IgD-negative memory B cell (primary cell): ENCODE results near the gene MALL. TPM values are rescaled to one million over a fixed set of nuclear protein-coding genes. Genes with fewer than 3 reads are reported as not detected.
A peak's percentile ranks its signal among the peaks of the same experiment; 100 is the strongest.
"Not testable (repeated sequence)": the region's sequence is repeated elsewhere in the genome, so short reads cannot be mapped to it uniquely, and the experiment has no call there.

ENCODE experiments used
- H3K27ac Mint-ChIP-seq, 3 donors: one replicate each; pipeline ENCODE4 v1.8.0; 2020 to 2022; ENCODE audit warnings: mild to moderate bottlenecking in 3 of 3, mixed read lengths in 3 of 3, moderate library complexity in 1 of 3
- H3K27me3 Mint-ChIP-seq: one replicate; pipeline ENCODE4 v1.8.0; 2021; ENCODE audit warnings: mixed read lengths
- H3K36me3 Mint-ChIP-seq: one replicate; pipeline ENCODE4 v1.8.0; 2020; ENCODE audit warnings: mild to moderate bottlenecking, mixed read lengths
- H3K4me1 Mint-ChIP-seq, 3 donors: one replicate each; pipeline ENCODE4 v1.8.0; 2020 to 2022; ENCODE audit warnings: mixed read lengths in 3 of 3, mild to moderate bottlenecking in 1 of 3
- H3K4me3 Mint-ChIP-seq, 4 donors: one replicate each; pipeline ENCODE4 v1.8.0; 2020 to 2022; ENCODE audit warnings: mild to moderate bottlenecking in 4 of 4, mixed read lengths in 4 of 4, moderate library complexity in 3 of 4
- H3K9me3 Mint-ChIP-seq, 3 donors: one replicate each; pipeline ENCODE4 v1.8.0; 2020 to 2021; ENCODE audit warnings: mixed read lengths in 3 of 3, mild to moderate bottlenecking in 1 of 3
- polyA plus RNA-seq: library from polyadenylated mRNA; unstranded; fragments of 300-500 nt; fragmentation: Illumina TruSeq; gene quantifications from one replicate; pipeline ENCODE4 v1.2.3, GENCODE V29; 2021

The MALL gene
- polyA plus RNA-seq, 1 donor from 2014 or later = not detected

DNA sequence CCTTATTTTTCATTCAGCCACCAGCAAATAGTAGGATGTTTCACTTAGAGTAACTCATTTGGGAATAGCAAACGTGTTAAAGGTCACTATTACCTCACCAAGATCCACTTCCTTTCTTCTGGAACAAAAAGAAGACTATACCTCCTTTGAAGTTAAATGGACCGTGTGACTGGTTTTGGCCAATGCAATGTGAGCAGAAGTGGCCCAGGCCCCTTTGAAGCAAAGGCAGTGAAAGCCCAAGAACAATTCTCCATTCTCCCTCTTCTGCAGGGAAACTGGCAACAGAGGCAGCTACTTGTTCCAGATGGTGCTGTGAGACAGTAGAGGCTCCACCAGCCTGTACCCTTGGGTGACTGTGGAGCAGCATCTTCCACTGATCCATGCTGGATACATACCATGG lies 11.3 kb upstream of the MALL start:
- Mint-ChIP-seq H3K9me3 (peaks cover 0 to 3% (median 2%) of the 10 kb centered on the region in 3 donors), H3K27me3 (no peaks in the 10 kb centered on the region), H3K27ac (no peak overlapping the region), H3K4me1 (no peaks in the 10 kb centered on the region), H3K36me3 (peaks cover 5% of the 10 kb centered on the region), H3K4me3 (no peak overlapping the region)

DNA sequence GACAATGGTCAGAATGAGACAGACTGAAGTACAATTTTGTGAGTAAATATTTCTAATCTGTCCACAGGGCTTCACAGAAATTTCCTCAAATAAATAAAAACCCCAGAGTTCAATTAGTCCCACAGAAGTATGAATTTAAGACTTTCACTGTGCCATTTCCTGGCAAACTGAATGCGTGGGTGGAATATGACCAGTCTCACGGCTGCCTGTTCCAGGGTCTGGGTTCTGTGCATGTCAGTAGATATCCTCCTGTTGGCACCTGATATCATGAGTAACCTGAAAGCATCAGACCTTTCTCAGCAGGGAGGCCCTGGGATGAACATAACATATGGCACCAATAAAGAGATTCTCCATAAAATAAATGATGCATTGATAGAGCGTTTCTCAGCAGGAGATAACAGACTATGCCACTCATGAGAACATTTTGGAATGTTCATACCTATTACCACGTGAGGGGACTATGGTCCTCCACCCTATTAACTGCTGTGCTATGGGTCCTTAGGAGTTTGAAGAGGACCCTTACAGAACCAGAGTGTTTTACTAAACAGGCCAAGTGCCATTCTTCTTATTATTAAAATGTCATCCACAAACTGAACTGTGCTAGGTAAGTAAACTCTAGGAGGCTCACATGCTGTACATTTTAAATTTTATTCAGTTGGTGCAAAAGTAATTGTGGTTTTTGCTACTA lies 10.6 kb upstream of the MALL start:
- Mint-ChIP-seq H3K27me3 (no peaks in the 10 kb centered on the region), H3K4me3 (no peak overlapping the region), H3K9me3 (peaks cover 0 to 3% (median 2%) of the 10 kb centered on the region in 3 donors), H3K4me1 (no peaks in the 10 kb centered on the region), H3K27ac (no peak overlapping the region), H3K36me3 (peaks cover 3% of the 10 kb centered on the region)

DNA sequence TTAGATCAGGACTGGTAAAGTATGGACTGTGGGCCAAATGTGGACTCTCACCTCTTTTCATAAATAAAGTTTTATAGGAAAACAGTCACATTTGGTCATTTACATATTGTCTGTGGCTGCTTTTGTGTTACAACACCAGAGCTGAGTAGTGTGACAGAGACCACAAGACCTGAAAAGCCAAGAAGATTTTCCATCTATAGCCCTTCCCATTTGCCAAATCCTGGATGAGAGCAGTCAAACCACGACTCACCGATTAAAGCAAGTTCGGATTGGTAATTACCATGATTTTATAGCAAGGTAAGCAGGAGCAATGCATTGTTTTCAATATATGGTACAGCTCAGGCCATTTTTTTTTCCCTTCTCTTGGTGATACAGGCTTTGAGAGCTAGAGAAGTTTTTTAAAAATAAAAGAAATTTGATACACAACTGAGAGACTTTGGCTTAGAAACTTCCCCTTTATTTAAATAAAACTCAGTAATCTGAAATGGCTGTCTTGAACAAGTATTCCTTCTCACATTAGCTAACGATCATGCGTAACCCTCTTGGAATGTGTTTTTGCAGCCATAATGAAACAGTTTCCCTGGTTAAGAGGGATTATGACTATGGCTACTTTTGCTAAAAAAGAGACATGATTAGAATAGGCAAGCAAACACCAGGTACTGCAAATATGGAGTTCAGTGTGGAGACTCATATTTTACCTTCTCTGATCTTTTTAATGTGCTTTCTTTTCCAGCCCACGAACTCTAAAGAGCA lies 9.5 kb upstream of the MALL start:
- Mint-ChIP-seq H3K4me3 (no peak overlapping the region), H3K27ac (no peak overlapping the region), H3K9me3 (no peaks in the 10 kb centered on the region), H3K4me1 (no peaks in the 10 kb centered on the region), H3K36me3 (peaks cover 3% of the 10 kb centered on the region), H3K27me3 (no peaks in the 10 kb centered on the region)

DNA sequence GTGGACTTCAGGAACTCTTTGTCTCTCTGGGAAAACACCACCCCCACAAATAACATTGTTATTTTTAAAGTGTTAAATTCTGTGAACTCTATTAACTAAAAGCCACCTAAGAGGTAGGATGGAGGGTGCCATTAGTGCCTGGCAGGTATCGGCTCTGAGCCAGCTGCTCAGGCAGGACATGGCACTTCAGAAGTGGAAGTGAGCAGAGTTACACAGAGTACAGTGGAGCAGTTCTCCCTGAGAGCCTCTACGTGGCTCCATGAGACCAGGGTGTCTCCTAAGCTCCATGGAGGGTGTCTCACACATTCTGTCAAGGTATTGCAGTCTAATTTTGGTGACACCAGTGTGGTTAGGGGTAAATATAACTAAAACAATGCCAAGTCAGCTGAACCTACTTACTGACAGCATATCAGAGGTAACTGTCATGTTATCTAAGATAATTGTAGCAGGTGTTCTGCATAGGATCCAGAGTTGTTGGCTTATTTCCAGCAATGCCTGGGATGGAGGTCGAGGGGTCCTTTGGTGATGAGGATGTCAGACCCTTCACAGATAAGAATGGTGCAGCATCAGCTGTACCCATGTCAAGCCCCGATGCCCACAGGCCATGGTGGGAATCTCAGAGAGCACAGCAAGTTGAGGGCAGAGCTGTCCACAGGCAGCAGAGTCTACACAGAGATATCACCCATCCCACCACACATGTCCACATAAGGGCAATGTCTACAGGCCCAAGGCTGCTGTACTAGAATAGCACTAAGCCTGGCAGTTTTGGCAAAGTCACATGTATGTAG lies 8.6 kb upstream of the MALL start:
- no peaks in the 10 kb centered on the region for H3K4me1 Mint-ChIP-seq
- H3K27me3 Mint-ChIP-seq = peaks cover 2% of the 10 kb centered on the region
- H3K4me3 Mint-ChIP-seq = no peak overlapping the region
- peaks cover 3% of the 10 kb centered on the region for H3K36me3 Mint-ChIP-seq
- H3K27ac Mint-ChIP-seq = no peak overlapping the region
- no peaks in the 10 kb centered on the region for H3K9me3 Mint-ChIP-seq

DNA sequence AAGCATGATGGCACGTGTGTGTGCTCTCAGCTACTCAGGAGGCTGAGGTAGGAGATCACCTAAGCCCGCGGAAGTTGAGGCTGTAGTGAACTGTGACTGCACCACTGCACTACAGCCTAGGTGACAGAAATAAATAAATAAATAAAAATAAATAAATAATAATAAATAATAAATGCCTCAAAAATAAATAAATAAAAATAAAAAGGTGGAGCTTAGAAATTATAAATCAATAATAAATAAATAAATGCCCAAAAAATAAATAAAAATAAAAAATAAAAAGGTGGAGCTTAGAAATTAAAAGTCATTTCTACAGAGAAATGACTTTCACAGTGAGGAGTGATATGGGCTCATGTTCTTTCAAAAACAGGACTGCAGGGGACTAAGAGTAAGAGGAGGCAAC lies 6.0 kb upstream of the MALL start:
- Mint-ChIP-seq H3K27ac (no peak overlapping the region), H3K27me3 (peaks cover 7% of the 10 kb centered on the region), H3K4me3 (no peak overlapping the region), H3K9me3 (no peaks in the 10 kb centered on the region), H3K4me1 (no peaks in the 10 kb centered on the region), H3K36me3 (no peaks in the 10 kb centered on the region)

DNA sequence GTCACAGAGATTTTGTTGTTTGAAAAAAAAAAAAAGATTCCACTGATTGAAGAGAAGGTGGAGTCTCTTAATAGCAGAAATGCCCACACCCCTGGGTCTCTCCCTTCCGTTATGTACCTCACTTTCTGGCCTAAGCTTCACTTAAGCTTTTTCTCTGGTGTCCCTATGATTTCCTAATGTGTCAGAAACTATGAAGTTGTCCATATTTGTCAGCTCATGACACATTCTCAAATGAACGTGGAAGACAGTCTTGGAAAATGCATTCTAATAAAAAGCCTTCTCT lies 5.4 kb upstream of the MALL start:
- Mint-ChIP-seq H3K27ac (no peak overlapping the region), H3K36me3 (no peaks in the 10 kb centered on the region), H3K4me1 (no peaks in the 10 kb centered on the region), H3K9me3 (no peaks in the 10 kb centered on the region), H3K27me3 (peaks cover 13% of the 10 kb centered on the region), H3K4me3 (no peak overlapping the region)

DNA sequence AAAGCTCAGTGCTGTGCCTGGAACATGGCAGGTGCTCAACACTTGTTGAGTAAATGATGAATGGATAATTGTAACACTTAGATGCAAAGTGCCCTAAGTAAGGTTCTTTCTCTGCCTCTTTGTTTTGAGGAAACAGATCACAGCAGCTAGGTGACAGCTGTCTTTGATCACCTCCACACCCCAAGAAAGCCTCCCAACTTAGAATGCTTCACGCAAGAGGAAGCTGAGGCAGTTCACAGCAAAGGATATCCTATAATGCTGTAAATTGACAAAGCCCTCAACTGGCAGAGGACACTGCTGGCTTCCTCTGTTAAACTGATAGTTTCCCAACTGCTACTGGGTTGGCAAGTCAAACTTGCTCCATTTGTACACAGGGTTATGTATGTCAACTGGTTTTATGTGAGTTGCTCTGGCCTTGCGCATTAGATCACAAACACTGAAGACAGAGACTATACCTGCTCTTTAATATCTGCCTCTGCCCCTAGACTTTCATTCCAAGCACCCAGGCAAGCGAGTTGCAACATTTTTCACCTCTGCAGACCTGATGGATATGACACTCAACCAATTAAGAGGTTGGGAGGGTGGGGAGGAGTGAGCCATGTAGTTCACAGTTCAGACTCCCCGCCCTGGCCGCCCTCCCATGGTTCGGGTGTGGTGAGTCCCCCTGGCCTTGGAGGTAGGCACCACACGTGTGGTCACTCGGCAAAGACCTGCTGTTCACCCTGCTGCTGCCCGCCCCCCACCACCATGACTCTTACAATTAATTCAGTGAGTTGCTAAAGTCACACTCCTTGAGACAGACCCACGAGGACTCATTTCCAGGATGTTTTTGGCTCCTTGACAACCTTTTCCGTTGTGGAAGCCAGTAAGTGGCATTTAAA lies 4.8 kb upstream of the MALL start:
- H3K27ac Mint-ChIP-seq = no peak overlapping the region

DNA sequence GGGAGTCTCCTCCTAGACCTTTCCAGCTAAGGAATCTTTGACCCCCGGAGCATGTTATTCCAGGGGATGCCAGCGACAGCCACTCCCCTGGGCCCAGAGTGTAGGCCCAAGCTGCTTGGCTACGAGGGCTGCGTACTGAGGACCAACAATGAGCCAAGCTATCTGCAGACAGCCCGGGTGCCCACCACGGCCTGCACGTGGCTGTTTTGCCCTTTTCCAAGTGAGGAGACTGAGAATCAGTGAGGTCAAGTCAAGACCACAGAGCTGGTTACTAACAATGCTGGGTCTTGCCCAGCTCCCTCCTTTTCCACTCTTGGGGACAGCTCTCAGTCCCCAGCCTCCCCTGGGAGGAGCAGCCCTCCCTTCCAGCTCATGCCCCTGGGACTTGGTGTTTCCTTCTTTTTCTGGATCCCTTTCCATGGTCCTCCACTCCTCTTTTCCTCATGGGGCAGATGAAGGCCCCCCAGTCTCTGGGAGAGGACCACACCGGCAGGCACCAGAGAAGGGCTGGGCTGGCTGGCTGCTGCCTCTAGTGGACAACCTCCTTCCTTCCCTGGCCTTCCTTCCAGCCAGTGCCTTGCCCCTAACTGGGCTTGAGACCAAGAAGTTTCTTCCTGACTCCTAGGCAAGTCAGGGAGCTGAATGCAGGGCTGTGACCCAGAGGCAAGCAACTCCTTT lies 550 bp upstream of the MALL start:
- H3K4me3 Mint-ChIP-seq = no peak overlapping the region
- no peak overlapping the region for H3K27ac Mint-ChIP-seq
- peaks cover 29% of the 10 kb centered on the region for H3K27me3 Mint-ChIP-seq
- peaks cover 0 to 3% (median 0%) of the 10 kb centered on the region in 3 donors for H3K4me1 Mint-ChIP-seq
- H3K9me3 Mint-ChIP-seq = peaks cover 0 to 3% (median 2%) of the 10 kb centered on the region in 3 donors
- peaks cover 4% of the 10 kb centered on the region for H3K36me3 Mint-ChIP-seq

More for the DNA sequence above, 4.8 kb upstream of the MALL start:
- H3K4me1 Mint-ChIP-seq = no peaks in the 10 kb centered on the region
- H3K9me3 Mint-ChIP-seq = no peaks in the 10 kb centered on the region
- H3K36me3 Mint-ChIP-seq = no peaks in the 10 kb centered on the region
- peaks cover 15% of the 10 kb centered on the region for H3K27me3 Mint-ChIP-seq
- no peak overlapping the region for H3K4me3 Mint-ChIP-seq

DNA sequence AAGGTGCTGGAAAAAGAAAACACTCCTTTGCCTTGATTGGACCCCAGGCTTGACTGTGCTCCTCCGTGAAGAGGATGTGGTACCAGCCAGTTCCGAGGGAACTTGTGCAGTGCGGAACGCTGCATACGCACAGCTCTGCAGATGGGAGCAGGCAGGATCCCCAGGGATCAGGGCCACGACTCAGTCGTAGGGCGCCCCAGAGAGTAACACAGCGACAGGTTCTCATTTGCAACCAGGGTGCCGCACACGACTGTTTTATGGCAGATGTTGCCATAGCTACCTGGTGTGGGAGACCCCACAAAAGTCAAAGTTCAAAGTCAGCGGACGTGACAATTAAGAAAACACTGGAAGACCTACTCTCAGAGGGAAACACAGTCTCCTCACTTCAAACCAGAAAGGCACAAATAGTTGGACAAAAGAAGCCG lies 779 bp downstream of the MALL start:
- peaks cover 0 to 3% (median 0%) of the 10 kb centered on the region in 3 donors for H3K4me1 Mint-ChIP-seq
- peaks cover 0 to 3% (median 3%) of the 10 kb centered on the region in 3 donors for H3K9me3 Mint-ChIP-seq
- peaks cover 4% of the 10 kb centered on the region for H3K36me3 Mint-ChIP-seq
- peak overlapping the region in 1 of 4 donors; percentile 27 for H3K4me3 Mint-ChIP-seq
- peaks cover 27% of the 10 kb centered on the region for H3K27me3 Mint-ChIP-seq
- H3K27ac Mint-ChIP-seq = no peak overlapping the region

DNA sequence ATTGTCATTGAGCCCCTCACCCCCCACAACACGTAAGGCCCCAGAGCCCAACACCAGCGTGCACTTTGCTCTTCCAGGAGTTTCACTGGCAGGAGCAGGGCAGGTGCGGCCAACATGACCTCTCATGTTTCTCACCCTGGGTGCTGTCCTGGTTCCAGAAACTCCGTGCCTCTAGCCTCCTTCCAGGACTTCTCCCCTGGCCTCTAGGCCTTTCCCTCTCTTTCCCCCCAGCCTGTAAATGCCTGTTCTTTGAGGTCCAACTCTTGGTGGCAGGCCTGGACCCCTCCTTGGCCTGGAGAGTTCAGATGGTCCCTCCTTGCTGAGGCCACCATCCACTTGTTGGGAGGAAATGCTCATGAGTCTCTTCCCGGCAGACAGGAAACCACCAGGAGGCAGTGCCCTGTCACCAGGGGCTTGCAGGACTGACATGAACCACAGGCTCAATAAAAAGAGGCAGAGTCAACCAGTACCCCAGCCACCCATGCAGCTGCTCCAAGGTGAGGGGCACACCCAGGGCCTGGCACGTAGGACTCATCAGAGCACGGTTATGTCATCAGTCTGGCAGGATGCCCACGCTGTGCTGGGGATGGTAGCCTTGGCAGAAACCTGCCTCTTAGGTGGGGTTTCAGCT lies 1.5 kb downstream of the MALL start:
- peaks cover 27% of the 10 kb centered on the region for H3K27me3 Mint-ChIP-seq
- H3K4me1 Mint-ChIP-seq = peaks cover 0 to 3% (median 0%) of the 10 kb centered on the region in 3 donors
- H3K9me3 Mint-ChIP-seq = peaks cover 0 to 3% (median 3%) of the 10 kb centered on the region in 3 donors

DNA sequence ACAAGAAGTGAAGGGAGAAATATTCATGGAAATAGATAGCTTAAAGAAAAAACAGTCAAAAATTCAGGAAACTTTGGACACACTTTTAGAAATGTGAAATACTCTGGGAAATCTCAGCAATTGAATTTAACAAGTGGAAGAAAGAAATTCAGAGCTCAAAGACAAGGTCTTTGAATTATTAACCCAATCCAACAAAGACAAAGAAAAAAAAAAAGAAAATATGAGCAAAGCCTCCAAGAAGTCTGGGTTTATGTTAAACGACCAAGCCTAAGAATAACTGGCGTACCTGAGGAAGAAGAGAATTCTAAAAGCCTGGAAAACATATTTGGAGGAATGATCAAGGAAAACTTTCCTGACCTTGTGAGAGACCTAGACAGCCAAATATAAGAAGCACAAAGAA lies 7.3 kb downstream of the MALL start:
- H3K4me3 Mint-ChIP-seq, H3K4me1 Mint-ChIP-seq, H3K36me3 Mint-ChIP-seq, H3K9me3 Mint-ChIP-seq, H3K27ac Mint-ChIP-seq: not testable (repeated sequence)
- H3K27me3 Mint-ChIP-seq = peaks cover 28% of the 10 kb centered on the region

More for the DNA sequence above, 1.5 kb downstream of the MALL start:
- H3K27ac Mint-ChIP-seq = no peak overlapping the region
- no peak overlapping the region for H3K4me3 Mint-ChIP-seq
- H3K36me3 Mint-ChIP-seq = peaks cover 4% of the 10 kb centered on the region

DNA sequence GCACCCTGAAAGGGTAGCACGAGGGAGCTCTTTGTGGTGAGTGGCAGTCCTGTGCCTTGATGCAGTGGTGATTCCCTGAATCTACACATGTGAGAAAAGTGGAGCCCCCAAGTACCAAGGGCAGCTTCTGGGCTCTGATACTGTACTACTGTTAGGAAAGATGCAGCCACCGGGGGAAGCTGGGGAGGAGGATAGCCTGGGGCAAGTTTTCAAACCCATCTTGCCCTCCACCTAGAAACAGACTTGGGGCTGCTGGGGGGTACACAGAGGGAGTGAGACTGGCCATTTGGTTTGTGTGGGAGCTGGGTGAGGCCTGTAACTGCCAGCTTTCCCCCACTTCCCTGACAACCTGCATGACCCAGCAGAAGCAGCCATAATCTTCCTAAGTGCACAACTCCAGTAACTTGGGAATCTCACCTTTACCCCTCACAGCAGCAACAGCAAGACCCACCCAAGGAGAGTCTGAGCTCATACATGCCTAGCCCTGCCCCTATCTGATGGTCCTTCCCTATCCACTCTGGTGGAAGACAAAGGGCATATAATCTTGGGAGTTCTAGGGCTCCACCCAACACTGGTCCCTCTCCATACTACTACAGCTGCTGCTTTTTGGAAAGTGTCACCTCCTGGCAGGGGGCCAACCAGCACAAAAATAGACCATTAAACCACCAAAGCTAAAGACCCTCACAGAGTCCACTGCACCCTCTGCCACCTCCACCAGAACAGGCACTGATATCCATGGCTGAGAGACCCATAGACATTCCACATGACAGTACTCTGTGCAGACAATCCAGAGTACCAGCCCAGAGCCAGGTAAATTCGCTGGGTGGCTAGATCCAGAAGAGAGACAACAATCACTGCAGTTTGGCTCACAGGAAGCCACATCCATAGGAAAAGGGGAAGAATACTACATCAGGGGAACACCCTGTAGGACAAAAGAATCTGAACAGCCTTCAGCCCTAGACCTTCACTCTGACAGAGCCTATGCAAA lies 8.2 kb downstream of the MALL start:
- H3K9me3 Mint-ChIP-seq = peaks cover 0 to 4% (median 1%) of the 10 kb centered on the region in 3 donors
- no peaks in the 10 kb centered on the region for H3K36me3 Mint-ChIP-seq
- H3K4me1 Mint-ChIP-seq = no peaks in the 10 kb centered on the region
- no peak overlapping the region for H3K27ac Mint-ChIP-seq
- H3K4me3 Mint-ChIP-seq = no peak overlapping the region
- peaks cover 35% of the 10 kb centered on the region for H3K27me3 Mint-ChIP-seq

DNA sequence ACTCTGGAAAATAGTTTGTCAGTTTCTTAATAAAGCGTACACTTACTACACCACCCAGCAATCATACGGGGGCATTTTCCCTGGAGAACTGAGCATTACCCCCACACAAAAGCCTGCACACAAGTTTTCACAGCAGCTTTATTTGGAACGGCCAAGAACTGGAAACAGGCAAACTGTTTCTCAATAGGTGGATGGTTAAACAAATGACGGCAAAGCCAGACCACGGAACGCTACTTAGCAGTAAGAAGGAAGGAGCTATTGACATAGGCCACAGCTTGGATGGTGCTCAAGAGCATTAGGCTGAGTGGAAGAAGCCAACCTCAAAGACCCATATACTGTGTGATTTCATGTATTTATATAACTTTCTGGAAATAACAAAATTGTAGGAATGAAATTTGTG lies 9.0 kb downstream of the MALL start:
- Mint-ChIP-seq H3K9me3 (peaks cover 0 to 4% (median 1%) of the 10 kb centered on the region in 3 donors), H3K4me3 (no peak overlapping the region), H3K27me3 (peaks cover 35% of the 10 kb centered on the region), H3K4me1 (no peaks in the 10 kb centered on the region), H3K27ac (no peak overlapping the region), H3K36me3 (no peaks in the 10 kb centered on the region)
